Astrocyte of the hippocampus (primary cell): ENCODE results near the gene ERP44.
A peak's percentile ranks its signal among the peaks of the same experiment; 100 is the strongest.

Experiments used
- DNase-seq: peaks from one replicate; pipeline ENCODE4 v3.0.0; 2011; ENCODE audit warnings: low read depth, low spot score

The ERP44 gene

GRCh38 chr9:99936947-99937587, 161.7 kb downstream of the ERP44 start:
- DNase-seq = no peak

GRCh38 chr9:99931155-99931840, 167.5 kb downstream of the ERP44 start:
- DNase-seq = peak; percentile 6

- DNase-seq = no peak
Measured at GRCh38 chr9:99929652-99930051, 169.1 kb downstream of the ERP44 start.
